Activated CD8-positive, alpha-beta memory T cell treated with anti-CD3 and anti-CD28 coated beads, Interleukin-2, amount 10 ng/mL, durations not matched to agents 7 days and 5 days (primary cell): ENCODE results near the gene CTAGE4. TPM values are rescaled to one million over a fixed set of nuclear protein-coding genes. Genes with fewer than 3 reads are reported as not detected.
"Not testable (repeated sequence)": the region's sequence is repeated elsewhere in the genome, so short reads cannot be mapped to it uniquely, and the experiment has no call there.

Source experiments
- ATAC-seq: fragments of 150-1000 bp; cut with Tn5 transposase; one replicate; pipeline ENCODE4 v1.10.0; 2021; ENCODE audit warnings: moderate library complexity
- CTCF ChIA-PET: fragments of 350-600 bp; sonication (Branson Sonifier 250); formaldehyde crosslinking; loops from one replicate; lab custom pipeline; 2021; ENCODE audit warnings: antibody characterized with exemption; lab: Charles Lee
- DNase-seq: peaks from one replicate; pipeline ENCODE4 v3.0.0-alpha.2; 2020
- H3K27ac Mint-ChIP-seq: one replicate; pipeline ENCODE4 v1.8.0; 2021; ENCODE audit warnings: mild to moderate bottlenecking, mixed read lengths
- H3K27me3 Mint-ChIP-seq: one replicate; pipeline ENCODE4 v1.8.0; 2021; ENCODE audit warnings: mixed read lengths
- H3K36me3 Mint-ChIP-seq: one replicate; pipeline ENCODE4 v1.8.0; 2021; ENCODE audit warnings: mild to moderate bottlenecking, mixed read lengths
- H3K4me1 Mint-ChIP-seq: one replicate; pipeline ENCODE4 v1.8.0; 2021; ENCODE audit warnings: mixed read lengths
- H3K4me3 Mint-ChIP-seq: one replicate; pipeline ENCODE4 v1.8.0; 2021; ENCODE audit warnings: mild to moderate bottlenecking, moderate library complexity, mixed read lengths
- H3K9me3 Mint-ChIP-seq: one replicate; pipeline ENCODE4 v1.8.0; 2022; ENCODE audit warnings: low read depth, mixed read lengths
- total RNA-seq, 2 experiments: library from RNA; stranded (reverse); gene quantifications; one replicate each; pipeline ENCODE4 v1.2.3, GENCODE V29; 2021

CTAGE4 gene
- total RNA-seq, 2 experiments from 2014 or later: 1.2 to 1.8 TPM

DNA sequence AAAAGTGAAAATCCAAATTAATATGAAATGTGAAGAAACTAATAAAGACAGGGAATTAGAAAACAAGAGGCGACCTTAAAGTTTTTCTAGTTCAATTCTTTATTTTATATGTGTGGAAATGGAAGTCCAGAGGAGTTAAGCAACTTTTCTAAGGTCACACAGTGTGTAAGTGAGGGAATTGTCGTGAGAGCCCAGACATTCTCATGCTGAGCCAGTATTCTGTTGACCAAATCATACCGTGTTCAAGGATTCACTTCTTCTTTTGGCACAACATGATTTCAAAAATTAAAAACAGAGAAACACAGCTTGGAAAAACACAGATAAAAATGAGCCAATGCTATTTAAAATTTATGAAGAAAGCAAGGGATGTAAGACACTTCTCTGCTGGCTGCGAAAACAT is 43.6 kb downstream of the CTAGE4 start:
- H3K4me3 Mint-ChIP-seq, CTCF ChIA-PET, H3K36me3 Mint-ChIP-seq, DNase-seq, H3K4me1 Mint-ChIP-seq, H3K27ac Mint-ChIP-seq, H3K9me3 Mint-ChIP-seq, H3K27me3 Mint-ChIP-seq, ATAC-seq: not testable (repeated sequence)

- not testable (repeated sequence) for DNase-seq
Observed at GRCh38 chr7:144228810-144229209, 45.5 kb downstream of the CTAGE4 start.

GRCh38 chr7:144231027-144231426 is 47.8 kb downstream of the CTAGE4 start:
- H3K36me3 Mint-ChIP-seq, H3K9me3 Mint-ChIP-seq, ATAC-seq, H3K4me1 Mint-ChIP-seq, H3K4me3 Mint-ChIP-seq, DNase-seq, H3K27ac Mint-ChIP-seq, H3K27me3 Mint-ChIP-seq, CTCF ChIA-PET: not testable (repeated sequence)

More at GRCh38 chr7:144228810-144229209, 45.5 kb downstream of the CTAGE4 start:
- H3K4me1 Mint-ChIP-seq, H3K36me3 Mint-ChIP-seq, H3K27me3 Mint-ChIP-seq, H3K4me3 Mint-ChIP-seq, ATAC-seq, CTCF ChIA-PET, H3K27ac Mint-ChIP-seq, H3K9me3 Mint-ChIP-seq: not testable (repeated sequence)

DNA sequence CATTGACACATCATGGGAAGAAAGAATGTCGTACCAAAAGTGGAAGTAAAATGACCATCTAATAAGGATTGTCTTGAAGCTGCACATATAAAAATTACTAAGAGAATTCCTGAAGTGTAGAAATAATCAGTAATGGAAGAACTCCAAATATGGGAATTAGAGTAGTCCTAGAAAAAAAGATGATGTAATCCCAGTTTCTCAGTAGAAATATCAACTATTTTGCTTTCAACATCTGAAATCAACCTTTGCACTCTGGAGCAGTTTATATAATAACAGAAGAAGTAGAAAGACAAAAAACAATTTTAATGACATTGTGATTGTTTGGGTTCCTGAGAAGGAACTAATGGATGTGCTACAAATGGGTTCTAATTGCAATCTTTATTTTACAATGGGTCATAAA is 49.8 kb downstream of the CTAGE4 start:
- H3K4me3 Mint-ChIP-seq, CTCF ChIA-PET, H3K27ac Mint-ChIP-seq, DNase-seq, H3K4me1 Mint-ChIP-seq, ATAC-seq, H3K36me3 Mint-ChIP-seq, H3K27me3 Mint-ChIP-seq, H3K9me3 Mint-ChIP-seq: not testable (repeated sequence)

Other genes with a start within 250 kb of the CTAGE4 start
- gene OR2F2, start 248.2 kb upstream of the CTAGE4 start, total RNA-seq: not detected
- not detected for gene OR2F1, start 228.6 kb upstream of the CTAGE4 start, total RNA-seq
- not detected for gene OR6B1, start 183.1 kb upstream of the CTAGE4 start, total RNA-seq
- gene OR2A5, start 134.5 kb upstream of the CTAGE4 start, total RNA-seq: not detected
- gene OR2A25, start 113.7 kb upstream of the CTAGE4 start, total RNA-seq: not detected
- gene OR2A12, start 97.2 kb upstream of the CTAGE4 start, total RNA-seq: not detected
- not detected for gene OR2A2, start 73.9 kb upstream of the CTAGE4 start, total RNA-seq
- gene OR2A14, start 60.3 kb upstream of the CTAGE4 start, total RNA-seq: not detected
- 1 to 10 TPM; 1.7 to 2.6 TPM for gene ARHGEF35, start 12.4 kb downstream of the CTAGE4 start, total RNA-seq
- gene OR2A42, start 56.1 kb downstream of the CTAGE4 start, total RNA-seq: not detected
- 1 to 10 TPM in 1 of 2 experiments, under 1 TPM in 1; 0.54 to 1.4 TPM for gene OR2A7, start 81.3 kb downstream of the CTAGE4 start, total RNA-seq
- not detected for gene CTAGE8, start 85.8 kb downstream of the CTAGE4 start, total RNA-seq
- not detected for gene OR2A1, start 129.0 kb downstream of the CTAGE4 start, total RNA-seq
- gene ARHGEF5, start 171.9 kb downstream of the CTAGE4 start, total RNA-seq: 1 to 10 TPM; 5.6 to 7.4 TPM
- not detected for gene NOBOX, start 220.2 kb downstream of the CTAGE4 start, total RNA-seq